ENCODE data around the gene C1orf159. TPM values are rescaled to one million over a fixed set of nuclear protein-coding genes. Genes with fewer than 3 reads are reported as not detected.

The C1orf159 gene
- polyA plus RNA-seq, 1 donor from 2014 or later = 31.5 TPM

DNA sequence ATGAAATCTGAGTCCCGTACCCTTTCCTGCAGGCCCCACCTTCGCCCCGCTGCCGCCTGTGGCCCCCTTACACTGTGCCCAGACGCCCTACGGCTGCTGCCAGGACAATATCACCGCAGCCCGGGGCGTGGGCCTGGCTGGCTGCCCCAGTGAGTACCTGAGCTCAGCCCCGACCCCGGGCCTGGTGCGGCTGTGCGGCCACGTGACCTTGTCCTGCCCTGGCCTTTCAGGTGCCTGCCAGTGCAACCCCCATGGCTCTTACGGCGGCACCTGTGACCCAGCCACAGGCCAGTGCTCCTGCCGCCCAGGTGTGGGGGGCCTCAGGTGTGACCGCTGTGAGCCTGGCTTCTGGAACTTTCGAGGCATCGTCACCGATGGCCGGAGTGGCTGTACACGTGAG is 70.8 kb downstream of the C1orf159 start:
- Histone ChIP-seq H3K9me2 (ENCODE audit: insufficient read depth, low read length) (no peaks in the 10 kb centered on the region), H3F3A (ENCODE audit: insufficient read depth, low read length, poor library complexity, severe bottlenecking) (no peaks in the 10 kb centered on the region), H3K36me3 (ENCODE audit: insufficient read depth, low read length) (no peaks in the 10 kb centered on the region), H3K79me2 (replicated peaks; ENCODE audit: insufficient read depth, low read length) (no peaks in the 10 kb centered on the region), H3K27ac (ENCODE audit: low read length) (no peak overlapping the region), H3K4me3 (ENCODE audit: low read length) (no peak overlapping the region), H3K4me2 (ENCODE audit: low read length) (no peak overlapping the region), H3K9ac (ENCODE audit: low read length) (no peak overlapping the region), H4K20me1 (ENCODE audit: insufficient read depth) (no peaks in the 10 kb centered on the region), H3K9me3 (ENCODE audit: low read length) (no peaks in the 10 kb centered on the region), H2AFZ (ENCODE audit: low read depth, low read length) (no peak overlapping the region), H3K27me3 (ENCODE audit: insufficient read depth, low read depth, low read length) (no peaks in the 10 kb centered on the region)
- TF ChIP-seq, protein P1, sequence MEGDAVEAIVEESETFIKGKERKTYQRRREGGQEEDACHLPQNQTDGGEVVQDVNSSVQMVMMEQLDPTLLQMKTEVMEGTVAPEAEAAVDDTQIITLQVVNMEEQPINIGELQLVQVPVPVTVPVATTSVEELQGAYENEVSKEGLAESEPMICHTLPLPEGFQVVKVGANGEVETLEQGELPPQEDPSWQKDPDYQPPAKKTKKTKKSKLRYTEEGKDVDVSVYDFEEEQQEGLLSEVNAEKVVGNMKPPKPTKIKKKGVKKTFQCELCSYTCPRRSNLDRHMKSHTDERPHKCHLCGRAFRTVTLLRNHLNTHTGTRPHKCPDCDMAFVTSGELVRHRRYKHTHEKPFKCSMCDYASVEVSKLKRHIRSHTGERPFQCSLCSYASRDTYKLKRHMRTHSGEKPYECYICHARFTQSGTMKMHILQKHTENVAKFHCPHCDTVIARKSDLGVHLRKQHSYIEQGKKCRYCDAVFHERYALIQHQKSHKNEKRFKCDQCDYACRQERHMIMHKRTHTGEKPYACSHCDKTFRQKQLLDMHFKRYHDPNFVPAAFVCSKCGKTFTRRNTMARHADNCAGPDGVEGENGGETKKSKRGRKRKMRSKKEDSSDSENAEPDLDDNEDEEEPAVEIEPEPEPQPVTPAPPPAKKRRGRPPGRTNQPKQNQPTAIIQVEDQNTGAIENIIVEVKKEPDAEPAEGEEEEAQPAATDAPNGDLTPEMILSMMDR (IDR thresholded peaks at IDR 0.05; ENCODE audit: poor library complexity, severe bottlenecking) = no peak
- TF ChIP-seq MXI1 (conservative IDR thresholded peaks at IDR 0.05; ENCODE audit: poor library complexity, severe bottlenecking) (no peak), EP300 (conservative IDR thresholded peaks at IDR 0.05; ENCODE audit: poor library complexity, severe bottlenecking) (no peak), TAF1 (IDR thresholded peaks at IDR 0.05; ENCODE audit: low read depth) (no peak), SMC3 (conservative IDR thresholded peaks at IDR 0.05; ENCODE audit: poor library complexity) (no peak), EZH2 (IDR thresholded peaks at IDR 0.05; ENCODE audit: borderline replicate concordance, insufficient read depth, low read length, poor library complexity, severe bottlenecking) (no peak), RAD21 (conservative IDR thresholded peaks at IDR 0.05) (no peak), POLR2AphosphoS5 (IDR thresholded peaks at IDR 0.05) (no peak)
- TF ChIP-seq, protein P2, sequence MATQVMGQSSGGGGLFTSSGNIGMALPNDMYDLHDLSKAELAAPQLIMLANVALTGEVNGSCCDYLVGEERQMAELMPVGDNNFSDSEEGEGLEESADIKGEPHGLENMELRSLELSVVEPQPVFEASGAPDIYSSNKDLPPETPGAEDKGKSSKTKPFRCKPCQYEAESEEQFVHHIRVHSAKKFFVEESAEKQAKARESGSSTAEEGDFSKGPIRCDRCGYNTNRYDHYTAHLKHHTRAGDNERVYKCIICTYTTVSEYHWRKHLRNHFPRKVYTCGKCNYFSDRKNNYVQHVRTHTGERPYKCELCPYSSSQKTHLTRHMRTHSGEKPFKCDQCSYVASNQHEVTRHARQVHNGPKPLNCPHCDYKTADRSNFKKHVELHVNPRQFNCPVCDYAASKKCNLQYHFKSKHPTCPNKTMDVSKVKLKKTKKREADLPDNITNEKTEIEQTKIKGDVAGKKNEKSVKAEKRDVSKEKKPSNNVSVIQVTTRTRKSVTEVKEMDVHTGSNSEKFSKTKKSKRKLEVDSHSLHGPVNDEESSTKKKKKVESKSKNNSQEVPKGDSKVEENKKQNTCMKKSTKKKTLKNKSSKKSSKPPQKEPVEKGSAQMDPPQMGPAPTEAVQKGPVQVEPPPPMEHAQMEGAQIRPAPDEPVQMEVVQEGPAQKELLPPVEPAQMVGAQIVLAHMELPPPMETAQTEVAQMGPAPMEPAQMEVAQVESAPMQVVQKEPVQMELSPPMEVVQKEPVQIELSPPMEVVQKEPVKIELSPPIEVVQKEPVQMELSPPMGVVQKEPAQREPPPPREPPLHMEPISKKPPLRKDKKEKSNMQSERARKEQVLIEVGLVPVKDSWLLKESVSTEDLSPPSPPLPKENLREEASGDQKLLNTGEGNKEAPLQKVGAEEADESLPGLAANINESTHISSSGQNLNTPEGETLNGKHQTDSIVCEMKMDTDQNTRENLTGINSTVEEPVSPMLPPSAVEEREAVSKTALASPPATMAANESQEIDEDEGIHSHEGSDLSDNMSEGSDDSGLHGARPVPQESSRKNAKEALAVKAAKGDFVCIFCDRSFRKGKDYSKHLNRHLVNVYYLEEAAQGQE (IDR thresholded peaks at IDR 0.05; ENCODE audit: borderline replicate concordance) = no peak

DNA sequence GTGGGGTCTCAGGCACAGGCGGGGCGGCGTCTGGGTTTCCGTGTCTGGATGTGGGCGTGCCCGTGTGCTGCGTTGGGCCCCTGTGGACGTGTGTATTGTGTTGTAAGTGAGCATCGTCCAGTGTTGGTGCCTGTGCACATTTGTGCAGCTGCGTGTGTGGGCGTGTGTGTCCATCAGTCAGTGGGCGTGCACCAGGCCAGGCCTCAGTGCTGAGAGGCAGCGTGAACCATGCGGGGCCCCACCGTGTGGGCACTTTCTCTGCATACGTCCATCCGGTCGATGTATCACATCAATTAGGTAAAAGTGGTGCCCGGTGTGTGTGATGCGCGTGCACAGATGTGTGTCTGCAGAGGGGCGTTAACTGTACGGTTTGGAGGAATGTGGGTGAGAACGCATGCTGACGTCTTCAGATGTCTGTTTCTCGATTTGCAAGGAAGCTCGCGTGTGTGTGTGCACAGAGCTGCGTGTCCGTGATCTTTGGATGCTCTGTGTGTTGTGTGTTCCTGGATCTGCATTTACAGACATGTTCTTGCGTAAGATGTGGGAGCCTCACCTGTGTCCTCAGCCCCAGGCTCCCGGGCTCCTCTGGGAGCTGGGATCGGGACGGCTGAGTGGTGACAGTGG is 71.3 kb downstream of the C1orf159 start:
- H3K36me3 ChIP-seq (ENCODE audit: insufficient read depth, low read length) = no peaks in the 10 kb centered on the region
- no peak overlapping the region for H2AFZ ChIP-seq (ENCODE audit: low read depth, low read length)
- H3K4me3 ChIP-seq (ENCODE audit: low read length) = no peak overlapping the region
- H3F3A ChIP-seq (ENCODE audit: insufficient read depth, low read length, poor library complexity, severe bottlenecking) = no peaks in the 10 kb centered on the region
- H3K27me3 ChIP-seq (ENCODE audit: insufficient read depth, low read depth, low read length) = no peaks in the 10 kb centered on the region
- H4K20me1 ChIP-seq (ENCODE audit: insufficient read depth) = no peaks in the 10 kb centered on the region
- TF ChIP-seq, protein P1 (IDR thresholded peaks at IDR 0.05; ENCODE audit: poor library complexity, severe bottlenecking) = no peak
- TF ChIP-seq RAD21 (conservative IDR thresholded peaks at IDR 0.05) (no peak), SMC3 (conservative IDR thresholded peaks at IDR 0.05; ENCODE audit: poor library complexity) (no peak), POLR2AphosphoS5 (IDR thresholded peaks at IDR 0.05) (no peak), EZH2 (IDR thresholded peaks at IDR 0.05; ENCODE audit: borderline replicate concordance, insufficient read depth, low read length, poor library complexity, severe bottlenecking) (no peak), TAF1 (IDR thresholded peaks at IDR 0.05; ENCODE audit: low read depth) (no peak), EP300 (conservative IDR thresholded peaks at IDR 0.05; ENCODE audit: poor library complexity, severe bottlenecking) (no peak), MXI1 (conservative IDR thresholded peaks at IDR 0.05; ENCODE audit: poor library complexity, severe bottlenecking) (no peak)
- TF ChIP-seq, protein P2 (IDR thresholded peaks at IDR 0.05; ENCODE audit: borderline replicate concordance) = no peak
- no peaks in the 10 kb centered on the region for H3K9me2 ChIP-seq (ENCODE audit: insufficient read depth, low read length)
- H3K79me2 ChIP-seq (replicated peaks; ENCODE audit: insufficient read depth, low read length) = no peaks in the 10 kb centered on the region
- no peak overlapping the region for H3K4me2 ChIP-seq (ENCODE audit: low read length)
- H3K9ac ChIP-seq (ENCODE audit: low read length) = no peak overlapping the region
- no peaks in the 10 kb centered on the region for H3K9me3 ChIP-seq (ENCODE audit: low read length)
- no peak overlapping the region for H3K27ac ChIP-seq (ENCODE audit: low read length)

Data from neural cell (in vitro differentiated cells).